Measurements from ENCODE around the gene TNIK. TPM values are rescaled to one million over a fixed set of nuclear protein-coding genes. Genes with fewer than 3 reads are reported as not detected.

TNIK gene
- total RNA-seq, 4 donors from 2014 or later: 32.9 to 41.7 (median 38.0) TPM

- Histone ChIP-seq H3K4me1 (no peaks in the 10 kb centered on the region), H3K27ac (no peak overlapping the region), H3K9me3 (no peaks in the 10 kb centered on the region), H3K36me3 (no peaks in the 10 kb centered on the region), H3K27me3 (no peaks in the 10 kb centered on the region), H3K4me3 (no peak overlapping the region)
- no peak for TF ChIP-seq POLR2AphosphoS5 (IDR thresholded peaks at IDR 0.05)
- no peak for TF ChIP-seq EP300 (IDR thresholded peaks at IDR 0.05)
- TF ChIP-seq CTCF (IDR thresholded peaks at IDR 0.05): no peak
- TF ChIP-seq POLR2A (IDR thresholded peaks at IDR 0.05): no peak
- ATAC-seq: no peak
These were observed 35.2 kb upstream of the TNIK start for GRCh38 chr3:171495413-171495812.

DNA sequence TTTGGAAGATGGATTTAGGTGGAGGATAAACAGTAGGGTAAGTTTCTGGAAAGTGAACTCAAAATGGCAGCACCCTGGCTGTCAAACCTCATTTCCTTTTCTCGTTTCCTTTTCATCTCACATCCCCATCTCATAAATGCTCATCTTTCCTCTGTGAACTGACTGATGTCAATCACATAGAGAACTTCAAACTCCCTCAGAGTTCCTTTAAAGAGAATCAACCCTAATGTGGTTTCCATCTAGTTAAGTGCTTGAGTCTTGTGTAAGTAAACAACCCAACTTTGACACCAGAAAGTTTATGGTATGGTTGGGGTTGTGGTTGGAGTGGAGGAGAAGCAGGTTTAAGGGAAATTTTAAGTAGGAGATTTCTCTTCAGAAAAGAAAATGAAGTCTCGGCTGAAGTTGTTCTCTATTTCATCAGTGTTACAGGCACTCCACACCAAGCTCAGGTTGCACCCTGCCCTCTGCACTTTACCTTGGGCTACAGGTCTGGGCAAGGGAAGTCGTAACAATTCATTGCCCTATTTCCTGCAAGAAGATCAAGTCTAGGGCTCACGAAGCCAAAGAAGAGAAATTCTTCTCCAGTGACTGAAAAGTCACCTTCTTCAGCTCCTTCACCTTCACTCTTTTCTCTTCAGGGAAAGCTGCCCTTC lies 34.4 kb upstream of the TNIK start:
- TF ChIP-seq CTCF (IDR thresholded peaks at IDR 0.05) (no peak), POLR2A (IDR thresholded peaks at IDR 0.05) (no peak), EP300 (IDR thresholded peaks at IDR 0.05) (no peak), POLR2AphosphoS5 (IDR thresholded peaks at IDR 0.05) (no peak)

GRCh38 chr3:171491361-171491760 lies 31.2 kb upstream of the TNIK start:
- no peak for ATAC-seq
- WGBS, 2 donors (ENCODE audit: low coverage in 1 of 2): 68 to 70% methylated on average over 2 of the region's 2 CpGs

More for the DNA sequence above, 34.4 kb upstream of the TNIK start:
- Histone ChIP-seq H3K27ac (no peak overlapping the region), H3K4me1 (no peaks in the 10 kb centered on the region), H3K4me3 (no peak overlapping the region), H3K36me3 (no peaks in the 10 kb centered on the region), H3K27me3 (no peaks in the 10 kb centered on the region), H3K9me3 (no peaks in the 10 kb centered on the region)
- ATAC-seq: no peak
- WGBS, 2 donors (ENCODE audit: low coverage in 1 of 2): 86 to 92% methylated on average over 4 of the region's 4 CpGs

GRCh38 chr3:171490901-171491300 lies 30.7 kb upstream of the TNIK start:
- no peaks in the 10 kb centered on the region for H3K36me3 ChIP-seq
- no peaks in the 10 kb centered on the region for H3K4me1 ChIP-seq
- H3K9me3 ChIP-seq: no peaks in the 10 kb centered on the region
- no peak overlapping the region for H3K4me3 ChIP-seq
- H3K27ac ChIP-seq: no peak overlapping the region
- TF ChIP-seq POLR2AphosphoS5 (IDR thresholded peaks at IDR 0.05) (no peak), POLR2A (IDR thresholded peaks at IDR 0.05) (no peak), EP300 (IDR thresholded peaks at IDR 0.05) (no peak), CTCF (IDR thresholded peaks at IDR 0.05) (no peak)
- ATAC-seq: no peak
- whole genome bisulfite sequencing, 2 donors (ENCODE audit: low coverage in 1 of 2): 84 to 94% methylated on average over 3 of the region's 3 CpGs
- no peaks in the 10 kb centered on the region for H3K27me3 ChIP-seq

More at GRCh38 chr3:171491361-171491760, 31.2 kb upstream of the TNIK start:
- H3K27me3 ChIP-seq: no peaks in the 10 kb centered on the region
- H3K4me1 ChIP-seq: no peaks in the 10 kb centered on the region
- TF ChIP-seq POLR2AphosphoS5 (IDR thresholded peaks at IDR 0.05) (no peak), POLR2A (IDR thresholded peaks at IDR 0.05) (no peak), CTCF (IDR thresholded peaks at IDR 0.05) (no peak), EP300 (IDR thresholded peaks at IDR 0.05) (no peak)
- H3K4me3 ChIP-seq: no peak overlapping the region
- H3K27ac ChIP-seq: no peak overlapping the region
- no peaks in the 10 kb centered on the region for H3K9me3 ChIP-seq
- no peaks in the 10 kb centered on the region for H3K36me3 ChIP-seq

GRCh38 chr3:171489348-171489747 lies 29.1 kb upstream of the TNIK start:
- Histone ChIP-seq H3K27me3 (no peaks in the 10 kb centered on the region), H3K36me3 (no peaks in the 10 kb centered on the region), H3K27ac (no peak overlapping the region), H3K4me1 (no peaks in the 10 kb centered on the region), H3K4me3 (no peak overlapping the region), H3K9me3 (no peaks in the 10 kb centered on the region)
- WGBS, 2 donors (ENCODE audit: low coverage in 1 of 2): 61 to 79% methylated on average over 2 to 4 of the region's 4 CpGs
- ATAC-seq: no peak
- TF ChIP-seq POLR2A (IDR thresholded peaks at IDR 0.05) (no peak), CTCF (IDR thresholded peaks at IDR 0.05) (no peak), EP300 (IDR thresholded peaks at IDR 0.05) (no peak), POLR2AphosphoS5 (IDR thresholded peaks at IDR 0.05) (no peak)

Measured in gastroesophageal sphincter (tissue), 4 donors.